ENCODE measurements around the gene DYSF. TPM values are rescaled to one million over a fixed set of nuclear protein-coding genes. Genes with fewer than 3 reads are reported as not detected.

The DYSF gene
- total RNA-seq, 1 experiment from 2014 or later = 0.89 TPM

DNA sequence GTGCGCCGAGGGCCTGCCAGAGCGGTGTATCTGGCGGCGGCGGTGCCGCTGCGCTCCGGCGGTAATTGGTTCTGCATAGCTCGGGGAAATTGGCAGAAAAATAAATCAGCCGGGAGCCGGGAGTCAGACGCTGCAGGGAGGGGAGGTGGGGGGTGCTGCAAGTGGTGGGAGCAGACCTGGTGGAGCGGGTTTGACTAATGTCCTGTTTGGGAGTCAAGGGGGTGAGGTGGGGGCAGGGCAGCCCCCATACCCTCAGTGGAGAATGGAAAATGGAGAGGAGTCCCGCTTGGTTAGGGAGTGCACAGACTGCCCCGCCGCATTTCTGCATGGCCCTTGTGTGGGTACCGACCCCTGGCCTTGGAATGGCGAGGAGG is 107.3 kb downstream of the DYSF start (continued):
- TF ChIP-seq, protein P1, sequence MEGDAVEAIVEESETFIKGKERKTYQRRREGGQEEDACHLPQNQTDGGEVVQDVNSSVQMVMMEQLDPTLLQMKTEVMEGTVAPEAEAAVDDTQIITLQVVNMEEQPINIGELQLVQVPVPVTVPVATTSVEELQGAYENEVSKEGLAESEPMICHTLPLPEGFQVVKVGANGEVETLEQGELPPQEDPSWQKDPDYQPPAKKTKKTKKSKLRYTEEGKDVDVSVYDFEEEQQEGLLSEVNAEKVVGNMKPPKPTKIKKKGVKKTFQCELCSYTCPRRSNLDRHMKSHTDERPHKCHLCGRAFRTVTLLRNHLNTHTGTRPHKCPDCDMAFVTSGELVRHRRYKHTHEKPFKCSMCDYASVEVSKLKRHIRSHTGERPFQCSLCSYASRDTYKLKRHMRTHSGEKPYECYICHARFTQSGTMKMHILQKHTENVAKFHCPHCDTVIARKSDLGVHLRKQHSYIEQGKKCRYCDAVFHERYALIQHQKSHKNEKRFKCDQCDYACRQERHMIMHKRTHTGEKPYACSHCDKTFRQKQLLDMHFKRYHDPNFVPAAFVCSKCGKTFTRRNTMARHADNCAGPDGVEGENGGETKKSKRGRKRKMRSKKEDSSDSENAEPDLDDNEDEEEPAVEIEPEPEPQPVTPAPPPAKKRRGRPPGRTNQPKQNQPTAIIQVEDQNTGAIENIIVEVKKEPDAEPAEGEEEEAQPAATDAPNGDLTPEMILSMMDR (IDR thresholded peaks at IDR 0.05 in 2 of 3, conservative IDR thresholded peaks at IDR 0.05 in 1 of 3; ENCODE audit: borderline replicate concordance in 1 of 3, insufficient read depth in 1 of 3, low read depth in 2 of 3, low read length in 2 of 3) = no peak
- TF ChIP-seq SRF (IDR thresholded peaks at IDR 0.05; ENCODE audit: low read depth) = no peak
- TF ChIP-seq YY1 (IDR thresholded peaks at IDR 0.05; ENCODE audit: extremely low read depth, insufficient replicate concordance, low read depth, low read length) = no peak
- no peak for TF ChIP-seq RAD21 (IDR thresholded peaks at IDR 0.05; ENCODE audit: low read depth)
- no peak for TF ChIP-seq CBX3 (IDR thresholded peaks at IDR 0.05; ENCODE audit: low read depth)

DNA sequence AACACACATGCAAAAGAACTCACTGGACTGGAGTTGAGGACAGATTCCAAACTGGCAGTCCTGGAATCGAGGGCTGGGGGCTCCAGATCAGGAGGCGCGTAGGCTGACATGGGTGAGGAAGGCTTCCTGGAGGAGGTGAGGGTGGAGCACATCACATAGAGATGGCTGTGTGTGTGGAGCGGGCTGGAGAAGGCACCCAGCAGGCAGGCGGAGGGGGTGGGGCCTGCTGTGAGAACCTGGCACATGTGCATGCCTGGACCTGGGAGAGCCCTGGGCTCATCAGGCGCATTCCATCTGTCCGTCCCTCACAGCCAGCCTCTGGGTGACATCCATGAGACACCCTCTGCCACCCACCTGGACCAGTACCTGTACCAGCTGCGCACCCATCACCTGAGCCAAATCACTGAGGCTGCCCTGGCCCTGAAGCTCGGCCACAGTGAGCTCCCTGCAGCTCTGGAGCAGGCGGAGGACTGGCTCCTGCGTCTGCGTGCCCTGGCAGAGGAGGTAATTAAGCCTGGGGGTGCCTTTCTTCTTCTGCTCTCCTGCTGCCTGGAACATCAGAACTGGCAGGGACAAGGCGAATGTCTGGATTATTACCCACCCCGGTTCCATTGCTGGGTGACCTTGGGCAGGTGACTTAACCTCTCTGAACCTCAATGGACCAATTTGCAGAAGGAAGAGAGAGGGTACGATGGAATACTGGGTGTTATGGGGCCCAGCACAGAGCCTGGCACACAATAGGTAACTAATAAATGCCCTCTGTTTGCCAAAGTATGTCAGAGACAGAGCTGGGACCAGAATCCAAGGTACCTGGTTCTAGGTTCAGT is 108.3 kb downstream of the DYSF start:
- Histone ChIP-seq H3K4me3 (replicated peaks in 1 of 2; ENCODE audit: low read depth in 1 of 2, low read length in 2 of 2) (no peak overlapping the region), H3K27ac (ENCODE audit: low read depth, low read length) (no peak overlapping the region), H3K4me1 (ENCODE audit: control insufficient read depth in 1 of 2, insufficient read depth in 2 of 2, low read length in 2 of 2) (peaks cover 0 to 17% of the 10 kb centered on the region in 2 experiments; a peak in 2 of 4 replicates), H4K20me1 (ENCODE audit: insufficient read depth) (no peaks in the 10 kb centered on the region), H2AFZ (ENCODE audit: low read depth, low read length, poor library complexity, severe bottlenecking) (no peak overlapping the region), H3K9me2 (ENCODE audit: insufficient read depth) (no peaks in the 10 kb centered on the region), H3K27me3 (ENCODE audit: insufficient read depth, low read length) (no peaks in the 10 kb centered on the region), H3K4me2 (ENCODE audit: low read length) (no peak overlapping the region), H3K9ac (ENCODE audit: low read length) (no peak overlapping the region), H3K79me2 (ENCODE audit: insufficient read depth, low read length) (no peaks in the 10 kb centered on the region), H3K36me3 (ENCODE audit: control insufficient read depth in 1 of 2, insufficient read depth in 2 of 2, low read length in 2 of 2) (no peaks in the 10 kb centered on the region), H3K9me3 (ENCODE audit: control insufficient read depth in 1 of 2, insufficient read depth in 1 of 2, low read depth in 1 of 2, low read length in 2 of 2) (no peaks in the 10 kb centered on the region)
- TF ChIP-seq, protein P2, sequence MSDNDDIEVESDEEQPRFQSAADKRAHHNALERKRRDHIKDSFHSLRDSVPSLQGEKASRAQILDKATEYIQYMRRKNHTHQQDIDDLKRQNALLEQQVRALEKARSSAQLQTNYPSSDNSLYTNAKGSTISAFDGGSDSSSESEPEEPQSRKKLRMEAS (IDR thresholded peaks at IDR 0.05) = no peak
- TF ChIP-seq ZFX (IDR thresholded peaks at IDR 0.05) (no peak), SIN3A (IDR thresholded peaks at IDR 0.05; ENCODE audit: low read depth) (no peak), EZH2phosphoT487 (IDR thresholded peaks at IDR 0.05; ENCODE audit: borderline replicate concordance) (no peak), POLR2A (IDR thresholded peaks at IDR 0.05; ENCODE audit: borderline replicate concordance, extremely low read depth, insufficient read depth, insufficient read length) (no peak), SRF (IDR thresholded peaks at IDR 0.05; ENCODE audit: low read depth) (no peak), CEBPB (IDR thresholded peaks at IDR 0.05; ENCODE audit: low read depth) (no peak), ELF1 (IDR thresholded peaks at IDR 0.05; ENCODE audit: borderline replicate concordance, low read depth) (no peak), CBX3 (IDR thresholded peaks at IDR 0.05; ENCODE audit: low read depth) (no peak), ZNF274 (IDR thresholded peaks at IDR 0.05; ENCODE audit: low read depth, low read length) (no peak), EZH2 (IDR thresholded peaks at IDR 0.05) (no peak), SP1 (IDR thresholded peaks at IDR 0.05; ENCODE audit: low read depth) (no peak)
- TF ChIP-seq, protein P1 (IDR thresholded peaks at IDR 0.05 in 2 of 3, conservative IDR thresholded peaks at IDR 0.05 in 1 of 3; ENCODE audit: borderline replicate concordance in 1 of 3, insufficient read depth in 1 of 3, low read depth in 2 of 3, low read length in 2 of 3) = no peak
- TF ChIP-seq, protein P3, sequence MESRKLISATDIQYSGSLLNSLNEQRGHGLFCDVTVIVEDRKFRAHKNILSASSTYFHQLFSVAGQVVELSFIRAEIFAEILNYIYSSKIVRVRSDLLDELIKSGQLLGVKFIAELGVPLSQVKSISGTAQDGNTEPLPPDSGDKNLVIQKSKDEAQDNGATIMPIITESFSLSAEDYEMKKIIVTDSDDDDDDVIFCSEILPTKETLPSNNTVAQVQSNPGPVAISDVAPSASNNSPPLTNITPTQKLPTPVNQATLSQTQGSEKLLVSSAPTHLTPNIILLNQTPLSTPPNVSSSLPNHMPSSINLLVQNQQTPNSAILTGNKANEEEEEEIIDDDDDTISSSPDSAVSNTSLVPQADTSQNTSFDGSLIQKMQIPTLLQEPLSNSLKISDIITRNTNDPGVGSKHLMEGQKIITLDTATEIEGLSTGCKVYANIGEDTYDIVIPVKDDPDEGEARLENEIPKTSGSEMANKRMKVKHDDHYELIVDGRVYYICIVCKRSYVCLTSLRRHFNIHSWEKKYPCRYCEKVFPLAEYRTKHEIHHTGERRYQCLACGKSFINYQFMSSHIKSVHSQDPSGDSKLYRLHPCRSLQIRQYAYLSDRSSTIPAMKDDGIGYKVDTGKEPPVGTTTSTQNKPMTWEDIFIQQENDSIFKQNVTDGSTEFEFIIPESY (IDR thresholded peaks at IDR 0.05; ENCODE audit: extremely low read depth, insufficient replicate concordance, low read length) = no peak
- no peak for DNase-seq (ENCODE audit: low read depth, low spot score)
- intact Hi-C loops (cut with micrococcal nuclease) = no loop called here
- ChIA-PET POLR2A (no interaction called here), CTCF (no interaction called here), RAD21 (ENCODE audit: low non-redundant PET in 1 of 2, low total read pairs in 2 of 2, uncharacterized antibody in 2 of 2, unreplicated experiment in 2 of 2) (no interaction called here)
- no peak for ATAC-seq
- BruUV-seq (replicated peaks) = no TSS peak
